Stimulated activated naive CD8-positive, alpha-beta T cell treated with anti-CD3 and anti-CD28 coated beads, Interleukin-15, Interleukin-2, amounts not matched to agents 100 ng/mL and 50 ng/mL, for 24 hours (primary cell): ENCODE measurements around the gene NPFFR1.

Experiments used
- H3K27ac Mint-ChIP-seq: one replicate; pipeline ENCODE4 v1.8.0; 2021; ENCODE audit warnings: mild to moderate bottlenecking, mixed read lengths
- H3K27me3 Mint-ChIP-seq: one replicate; pipeline ENCODE4 v1.8.0; 2021; ENCODE audit warnings: mixed read lengths
- H3K36me3 Mint-ChIP-seq: one replicate; pipeline ENCODE4 v1.8.0; 2021; ENCODE audit warnings: low read depth, mixed read lengths
- H3K4me1 Mint-ChIP-seq: one replicate; pipeline ENCODE4 v1.8.0; 2021; ENCODE audit warnings: low read depth, mixed read lengths
- H3K4me3 Mint-ChIP-seq: one replicate; pipeline ENCODE4 v1.8.0; 2021; ENCODE audit warnings: mild to moderate bottlenecking, mixed read lengths
- H3K9me3 Mint-ChIP-seq: one replicate; pipeline ENCODE4 v1.8.0; 2021; ENCODE audit warnings: mixed read lengths

Gene NPFFR1

DNA sequence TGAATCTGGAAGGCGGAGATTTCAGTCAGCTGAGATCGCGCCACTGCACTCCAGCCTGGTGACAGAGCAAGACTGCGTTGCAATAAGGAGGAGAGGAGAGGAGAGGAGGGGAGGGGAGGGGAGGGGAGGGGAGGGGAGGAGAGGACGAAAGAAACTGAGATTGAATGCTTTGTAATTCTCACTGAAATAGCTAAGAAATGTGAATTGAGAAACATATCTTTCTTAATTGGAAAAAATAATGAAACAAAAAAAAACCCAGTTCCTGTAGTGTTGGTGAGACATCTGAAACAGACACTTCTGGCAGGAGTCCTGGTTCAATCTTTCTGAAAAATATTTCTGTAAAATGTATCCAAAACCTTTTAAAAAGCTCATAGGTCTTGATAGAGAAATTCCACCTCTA, 77.0 kb downstream of the NPFFR1 start:
- H3K27ac Mint-ChIP-seq, result no peak overlapping the region
- H3K4me3 Mint-ChIP-seq, result no peak overlapping the region
- peaks cover under 1% of the 10 kb centered on the region for H3K4me1 Mint-ChIP-seq
- no peaks in the 10 kb centered on the region for H3K9me3 Mint-ChIP-seq
- peaks cover 69% of the 10 kb centered on the region for H3K36me3 Mint-ChIP-seq
- no peaks in the 10 kb centered on the region for H3K27me3 Mint-ChIP-seq

DNA sequence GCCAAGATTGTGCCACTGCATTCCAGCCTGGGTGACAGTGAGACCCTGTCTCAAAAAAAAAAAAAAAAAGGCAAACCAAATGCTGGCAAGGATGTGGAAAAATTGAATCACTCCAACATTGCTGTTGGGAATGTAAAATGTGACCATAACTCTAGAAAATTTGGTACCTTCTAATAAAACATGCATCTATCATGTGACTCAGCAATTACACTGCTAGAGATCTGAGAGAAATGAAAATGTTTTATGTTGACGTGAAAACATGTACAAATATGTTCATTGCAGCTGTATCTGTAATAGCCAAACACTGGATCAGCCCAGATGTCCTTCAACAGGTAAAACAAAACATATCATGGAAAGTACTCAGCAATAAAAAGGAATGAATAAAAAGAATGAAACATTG, 82.7 kb downstream of the NPFFR1 start:
- Mint-ChIP-seq H3K27me3 (no peaks in the 10 kb centered on the region), H3K4me1 (peaks cover 30% of the 10 kb centered on the region), H3K9me3 (no peaks in the 10 kb centered on the region), H3K36me3 (peaks cover 78% of the 10 kb centered on the region), H3K27ac (no peak overlapping the region), H3K4me3 (no peak overlapping the region)

DNA sequence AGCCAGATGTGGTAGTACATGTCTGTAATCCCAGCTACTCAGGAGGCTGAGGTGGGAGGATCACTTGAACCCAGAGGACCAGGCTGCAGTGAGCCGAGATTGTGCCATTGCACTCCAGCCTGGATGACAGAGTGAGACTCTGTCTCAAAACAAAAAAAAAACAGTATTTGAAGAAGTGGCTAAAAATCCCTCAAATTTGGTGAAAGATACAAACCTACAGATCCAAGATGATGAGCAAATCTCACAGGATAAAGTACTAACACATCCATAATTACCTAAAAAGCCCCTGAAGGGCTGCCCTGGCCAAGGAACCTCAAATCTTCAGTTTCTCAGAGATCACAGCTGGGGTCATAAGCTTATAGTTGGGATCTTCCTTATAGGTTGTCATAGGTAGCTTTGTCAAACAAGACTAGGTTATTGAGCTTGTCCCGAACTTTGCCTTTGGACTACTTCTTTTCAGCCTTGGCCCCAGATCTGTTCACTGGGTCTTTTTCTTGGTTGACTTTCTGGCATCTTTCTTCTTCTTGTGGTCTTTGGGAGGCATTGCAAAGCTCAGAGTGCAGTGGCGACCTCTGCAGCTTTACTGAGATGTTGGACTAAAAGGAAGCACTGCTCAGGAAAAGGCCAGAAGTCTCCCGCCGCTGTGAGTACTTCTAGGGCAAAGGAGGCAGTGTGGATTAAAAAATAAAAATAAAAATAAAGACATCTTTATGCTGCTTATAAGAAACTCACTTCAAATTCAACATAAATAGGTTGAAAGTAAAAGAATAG, 84.9 kb downstream of the NPFFR1 start:
- no peaks in the 10 kb centered on the region for H3K9me3 Mint-ChIP-seq
- H3K27ac Mint-ChIP-seq, result no peak overlapping the region
- no peaks in the 10 kb centered on the region for H3K27me3 Mint-ChIP-seq
- peaks cover 68% of the 10 kb centered on the region for H3K36me3 Mint-ChIP-seq
- H3K4me3 Mint-ChIP-seq, result no peak overlapping the region
- peaks cover 30% of the 10 kb centered on the region for H3K4me1 Mint-ChIP-seq
